Nephron (organoid): ENCODE results near the gene NCOA7.
"Not testable (repeated sequence)": the region's sequence is repeated elsewhere in the genome, so short reads cannot be mapped to it uniquely, and the experiment has no call there.

ENCODE experiments used
- H3K27ac Mint-ChIP-seq, 3 experiments: 2 replicates each; pipeline ENCODE4 v1.8.0; 2020; ENCODE audit warnings: mixed read lengths in 3 of 3, mild to moderate bottlenecking in 2 of 3, moderate library complexity in 1 of 3
- H3K27me3 Mint-ChIP-seq: 2 replicates; pipeline ENCODE4 v1.8.0; 2021; ENCODE audit warnings: low read depth, mild to moderate bottlenecking, moderate library complexity, mixed read lengths
- H3K36me3 Mint-ChIP-seq: 2 replicates; pipeline ENCODE4 v1.8.0; 2020; ENCODE audit warnings: low read depth, mixed read lengths
- H3K4me1 Mint-ChIP-seq: 2 replicates; pipeline ENCODE4 v1.8.0; 2020; ENCODE audit warnings: mixed read lengths
- H3K4me3 Mint-ChIP-seq, 3 experiments: 2 replicates each; pipeline ENCODE4 v1.8.0; 2020; ENCODE audit warnings: mild to moderate bottlenecking in 3 of 3, mixed read lengths in 3 of 3, moderate library complexity in 2 of 3
- H3K9me3 Mint-ChIP-seq: 2 replicates; pipeline ENCODE4 v1.8.0; 2020; ENCODE audit warnings: mixed read lengths
- TF ChIP-seq, protein P1 (sequence below), 3 experiments: fragments of 200-600 bp; sonication (generic); IDR thresholded peaks; one replicate each; pipeline ENCODE4 v1.5.0; 2021; ENCODE audit warnings: antibody characterized with exemption in 3 of 3; ENCODE audit not compliant: unreplicated experiment in 3 of 3

Gene NCOA7

GRCh38 chr6:125962900-125963497 is 172.2 kb downstream of the NCOA7 start:
- TF ChIP-seq, protein P1, sequence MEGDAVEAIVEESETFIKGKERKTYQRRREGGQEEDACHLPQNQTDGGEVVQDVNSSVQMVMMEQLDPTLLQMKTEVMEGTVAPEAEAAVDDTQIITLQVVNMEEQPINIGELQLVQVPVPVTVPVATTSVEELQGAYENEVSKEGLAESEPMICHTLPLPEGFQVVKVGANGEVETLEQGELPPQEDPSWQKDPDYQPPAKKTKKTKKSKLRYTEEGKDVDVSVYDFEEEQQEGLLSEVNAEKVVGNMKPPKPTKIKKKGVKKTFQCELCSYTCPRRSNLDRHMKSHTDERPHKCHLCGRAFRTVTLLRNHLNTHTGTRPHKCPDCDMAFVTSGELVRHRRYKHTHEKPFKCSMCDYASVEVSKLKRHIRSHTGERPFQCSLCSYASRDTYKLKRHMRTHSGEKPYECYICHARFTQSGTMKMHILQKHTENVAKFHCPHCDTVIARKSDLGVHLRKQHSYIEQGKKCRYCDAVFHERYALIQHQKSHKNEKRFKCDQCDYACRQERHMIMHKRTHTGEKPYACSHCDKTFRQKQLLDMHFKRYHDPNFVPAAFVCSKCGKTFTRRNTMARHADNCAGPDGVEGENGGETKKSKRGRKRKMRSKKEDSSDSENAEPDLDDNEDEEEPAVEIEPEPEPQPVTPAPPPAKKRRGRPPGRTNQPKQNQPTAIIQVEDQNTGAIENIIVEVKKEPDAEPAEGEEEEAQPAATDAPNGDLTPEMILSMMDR (IDR thresholded peaks at IDR 0.05; ENCODE audit: unreplicated experiment in 3 of 3), result no peak
- no peaks in the 10 kb centered on the region for H3K4me1 Mint-ChIP-seq
- H3K36me3 Mint-ChIP-seq, result peaks cover 12% of the 10 kb centered on the region
- no peak overlapping the region for H3K27ac Mint-ChIP-seq
- H3K27me3 Mint-ChIP-seq, result no peaks in the 10 kb centered on the region
- H3K4me3 Mint-ChIP-seq, result no peak overlapping the region
- no peaks in the 10 kb centered on the region for H3K9me3 Mint-ChIP-seq

GRCh38 chr6:125963817-125964216 is 173.1 kb downstream of the NCOA7 start:
- Mint-ChIP-seq H3K9me3 (no peaks in the 10 kb centered on the region), H3K4me1 (no peaks in the 10 kb centered on the region), H3K4me3 (no peak overlapping the region), H3K27ac (no peak overlapping the region), H3K27me3 (no peaks in the 10 kb centered on the region), H3K36me3 (peaks cover 20% of the 10 kb centered on the region)
- TF ChIP-seq, protein P1 (IDR thresholded peaks at IDR 0.05; ENCODE audit: unreplicated experiment in 3 of 3), result no peak

DNA sequence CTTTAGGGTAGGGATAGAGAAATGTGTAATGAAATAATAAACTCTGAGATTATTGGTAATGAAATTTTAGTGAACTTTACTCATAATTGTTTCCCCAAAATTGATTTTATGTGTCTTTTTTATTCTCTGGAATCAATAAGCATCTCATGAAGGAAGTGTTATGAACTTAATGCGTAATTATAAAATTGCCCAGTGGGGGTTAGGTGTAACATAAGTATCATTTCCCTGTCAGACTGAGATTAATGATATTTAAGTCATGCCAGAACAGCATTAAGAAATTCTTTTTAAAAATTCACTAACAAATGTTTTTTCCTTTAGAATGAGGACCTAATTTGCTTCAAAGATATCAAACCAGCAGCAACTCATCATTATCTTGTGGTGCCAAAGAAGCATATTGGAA is 175.8 kb downstream of the NCOA7 start:
- no peak overlapping the region for H3K27ac Mint-ChIP-seq
- H3K4me3 Mint-ChIP-seq, result no peak overlapping the region
- H3K27me3 Mint-ChIP-seq, result no peaks in the 10 kb centered on the region
- TF ChIP-seq, protein P1 (IDR thresholded peaks at IDR 0.05; ENCODE audit: unreplicated experiment in 3 of 3), result no peak
- no peaks in the 10 kb centered on the region for H3K4me1 Mint-ChIP-seq
- H3K36me3 Mint-ChIP-seq, result peaks cover 31% of the 10 kb centered on the region
- no peaks in the 10 kb centered on the region for H3K9me3 Mint-ChIP-seq

DNA sequence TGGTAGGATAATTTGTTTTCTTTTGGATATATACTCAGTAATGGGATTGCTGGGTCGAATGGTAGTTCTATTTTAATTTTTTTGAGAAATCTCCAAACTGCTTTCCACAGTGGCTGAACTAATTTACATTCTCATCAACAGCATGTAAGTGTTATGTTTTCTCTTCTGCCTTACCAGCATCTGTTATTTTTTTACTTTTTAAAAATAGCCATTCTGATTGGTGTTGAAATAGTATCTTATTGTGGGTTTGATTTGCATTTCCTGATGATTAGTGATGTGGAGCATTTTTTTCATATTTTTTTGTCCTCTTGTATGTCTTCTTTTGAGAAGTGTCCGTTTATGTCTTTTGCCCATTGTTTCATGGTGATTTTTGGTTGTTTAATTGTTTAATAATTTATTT is 177.7 kb downstream of the NCOA7 start:
- Mint-ChIP-seq H3K9me3 (no peaks in the 10 kb centered on the region), H3K27ac (no peak overlapping the region), H3K36me3 (peaks cover 35% of the 10 kb centered on the region), H3K27me3 (no peaks in the 10 kb centered on the region), H3K4me3 (no peak overlapping the region), H3K4me1 (no peaks in the 10 kb centered on the region)
- TF ChIP-seq, protein P1 (IDR thresholded peaks at IDR 0.05; ENCODE audit: unreplicated experiment in 3 of 3), result no peak

DNA sequence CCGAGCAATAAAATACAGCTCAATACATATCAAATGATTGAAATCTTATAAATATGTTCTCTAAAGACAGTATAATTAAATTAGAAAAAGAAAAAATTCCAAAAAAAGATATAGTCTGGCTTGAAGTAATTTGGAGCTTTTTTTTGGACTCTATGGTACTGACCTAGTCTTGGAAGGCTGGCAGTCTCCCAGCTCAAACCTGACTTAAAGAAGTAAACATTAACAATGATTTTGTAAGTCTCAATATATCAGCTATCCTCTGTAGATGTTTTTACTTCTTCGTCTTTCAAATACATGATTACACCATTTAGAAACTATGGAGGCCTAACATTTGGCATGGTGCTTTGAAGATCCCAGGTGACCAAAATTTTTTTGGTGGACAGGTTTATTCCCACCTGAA is 180.0 kb downstream of the NCOA7 start:
- Mint-ChIP-seq H3K9me3 (no peaks in the 10 kb centered on the region), H3K4me3 (no peak overlapping the region), H3K36me3 (peaks cover 43% of the 10 kb centered on the region), H3K4me1 (no peaks in the 10 kb centered on the region), H3K27me3 (no peaks in the 10 kb centered on the region), H3K27ac (no peak overlapping the region)
- TF ChIP-seq, protein P1 (IDR thresholded peaks at IDR 0.05; ENCODE audit: unreplicated experiment in 3 of 3), result no peak

GRCh38 chr6:125972478-125972877 is 181.7 kb downstream of the NCOA7 start:
- H3K4me1 Mint-ChIP-seq, result not testable (repeated sequence)

More at GRCh38 chr6:125972478-125972877, 181.7 kb downstream of the NCOA7 start:
- not testable (repeated sequence) for H3K9me3 Mint-ChIP-seq, H3K27me3 Mint-ChIP-seq, H3K4me3 Mint-ChIP-seq, H3K27ac Mint-ChIP-seq
- H3K36me3 Mint-ChIP-seq, result peaks cover 42% of the 10 kb centered on the region
